ENCODE data around the gene MYT1. TPM values are rescaled to one million over a fixed set of nuclear protein-coding genes. Genes with fewer than 3 reads are reported as not detected.
"Not testable (repeated sequence)": the region's sequence is repeated elsewhere in the genome, so short reads cannot be mapped to it uniquely, and the experiment has no call there.

MYT1 gene
- total RNA-seq, 4 donors from 2014 or later: 0.34 TPM; not detected in 3

GRCh38 chr20:64183313-64183712 is 19.1 kb downstream of the MYT1 start:
- Histone ChIP-seq H3K27me3 (peaks cover 12% of the 10 kb centered on the region), H3K4me3 (no peak overlapping the region), H3K4me1 (no peaks in the 10 kb centered on the region), H3K36me3 (no peaks in the 10 kb centered on the region), H3K9me3 (no peaks in the 10 kb centered on the region), H3K27ac (no peak overlapping the region)
- DNase-seq (ENCODE audit: low spot score in 2 of 2): no peak
- 85% methylated on average over 2 of the region's 2 CpGs for WGBS
- TF ChIP-seq CTCF (IDR thresholded peaks at IDR 0.05): no peak
- TF ChIP-seq EP300 (IDR thresholded peaks at IDR 0.05): no peak
- TF ChIP-seq POLR2A (IDR thresholded peaks at IDR 0.05): no peak
- no peak for TF ChIP-seq POLR2AphosphoS5 (IDR thresholded peaks at IDR 0.05)

- TF ChIP-seq POLR2A (IDR thresholded peaks at IDR 0.05): no peak
- no peak for TF ChIP-seq CTCF (IDR thresholded peaks at IDR 0.05)
- no peak for TF ChIP-seq POLR2AphosphoS5 (IDR thresholded peaks at IDR 0.05)
- no peak for TF ChIP-seq EP300 (IDR thresholded peaks at IDR 0.05)
- H3K36me3 ChIP-seq: no peaks in the 10 kb centered on the region
- no peak for DNase-seq (ENCODE audit: low spot score in 2 of 2)
- H3K4me1 ChIP-seq: no peaks in the 10 kb centered on the region
- no peak overlapping the region for H3K27ac ChIP-seq
- H3K9me3 ChIP-seq: no peaks in the 10 kb centered on the region
- no peak overlapping the region for H3K4me3 ChIP-seq
- H3K27me3 ChIP-seq: peaks cover 11% of the 10 kb centered on the region
- 88% methylated on average over 12 of the region's 12 CpGs for WGBS
These were observed 20.5 kb downstream of the MYT1 start for GRCh38 chr20:64184795-64185194.

GRCh38 chr20:64185276-64185900 is 21.1 kb downstream of the MYT1 start:
- H3K4me1 ChIP-seq: no peaks in the 10 kb centered on the region
- 75% methylated on average over 6 of the region's 9 CpGs for WGBS
- no peak overlapping the region for H3K27ac ChIP-seq
- TF ChIP-seq POLR2AphosphoS5 (IDR thresholded peaks at IDR 0.05) (no peak), POLR2A (IDR thresholded peaks at IDR 0.05) (no peak), EP300 (IDR thresholded peaks at IDR 0.05) (no peak), CTCF (IDR thresholded peaks at IDR 0.05) (no peak)
- H3K27me3 ChIP-seq: peaks cover 11% of the 10 kb centered on the region
- no peak overlapping the region for H3K4me3 ChIP-seq
- DNase-seq (ENCODE audit: low spot score in 2 of 2): no peak
- H3K36me3 ChIP-seq: no peaks in the 10 kb centered on the region
- H3K9me3 ChIP-seq: no peaks in the 10 kb centered on the region

GRCh38 chr20:64186071-64186598 is 21.9 kb downstream of the MYT1 start:
- H3K4me1 ChIP-seq: no peaks in the 10 kb centered on the region
- WGBS: 95% methylated on average over 12 of the region's 13 CpGs
- peaks cover 11% of the 10 kb centered on the region for H3K27me3 ChIP-seq
- no peak overlapping the region for H3K4me3 ChIP-seq
- DNase-seq (ENCODE audit: low spot score in 2 of 2): no peak
- no peak overlapping the region for H3K27ac ChIP-seq
- H3K9me3 ChIP-seq: no peaks in the 10 kb centered on the region
- no peaks in the 10 kb centered on the region for H3K36me3 ChIP-seq
- TF ChIP-seq POLR2A (IDR thresholded peaks at IDR 0.05) (no peak), POLR2AphosphoS5 (IDR thresholded peaks at IDR 0.05) (no peak), EP300 (IDR thresholded peaks at IDR 0.05) (no peak)

- H3K4me1 ChIP-seq; H3K9me3 ChIP-seq; H3K4me3 ChIP-seq; H3K27ac ChIP-seq; H3K36me3 ChIP-seq; DNase-seq (ENCODE audit: low spot score in 2 of 2): not testable (repeated sequence)
- peaks cover 14% of the 10 kb centered on the region for H3K27me3 ChIP-seq
- WGBS: 95% methylated on average over 24 of the region's 24 CpGs
These were observed 23.0 kb downstream of the MYT1 start for GRCh38 chr20:64187213-64187612.

GRCh38 chr20:64188091-64188490 is 23.8 kb downstream of the MYT1 start:
- Histone ChIP-seq H3K4me1 (no peaks in the 10 kb centered on the region), H3K9me3 (no peaks in the 10 kb centered on the region), H3K27ac (no peak overlapping the region), H3K36me3 (no peaks in the 10 kb centered on the region), H3K27me3 (peaks cover 16% of the 10 kb centered on the region), H3K4me3 (no peak overlapping the region)
- 90% methylated on average over 4 of the region's 4 CpGs for WGBS
- TF ChIP-seq CTCF (IDR thresholded peaks at IDR 0.05) (no peak), POLR2AphosphoS5 (IDR thresholded peaks at IDR 0.05) (no peak), EP300 (IDR thresholded peaks at IDR 0.05) (no peak), POLR2A (IDR thresholded peaks at IDR 0.05) (no peak)
- no peak for DNase-seq (ENCODE audit: low spot score in 2 of 2)
